ENCODE results near the gene PROSER3. TPM values are rescaled to one million over a fixed set of nuclear protein-coding genes. Genes with fewer than 3 reads are reported as not detected.

PROSER3 gene
- 3.3 TPM for total RNA-seq (2013)
- polyA plus RNA-seq (10 to 100 TPM in 1 of 3 donors, 1 to 10 TPM in 2; 1.8 to 14.7 (median 2.9) TPM), polyA minus RNA-seq (5.0 and 5.3 TPM in 2 replicates), total RNA-seq (2.6 to 10.8 (median 4.0) reads per million in 11 experiments)

GRCh38 chr19:35757749-35758608 lies at the start of gene PROSER3:
Gene PROSER3 (plus strand): TSS chr19:35758176. CDS start chr19:35758216, 40 bp downstream.
- peaks cover 12% of the 10 kb centered on the region for H3K79me2 ChIP-seq (ENCODE audit: insufficient read depth, low read length)
- under 1% methylated on average over 43 of the region's 53 CpGs for WGBS (ENCODE audit: insufficient coverage)

More at GRCh38 chr19:35757749-35758608, at the start of gene PROSER3:
- H3K4me1 Mint-ChIP-seq = peaks cover 32% of the 10 kb centered on the region
- H3K9me3 ChIP-seq (replicated peaks in 1 of 2; ENCODE audit: control insufficient read depth in 1 of 2, insufficient read depth in 1 of 2, low read length in 2 of 2) = no peaks in the 10 kb centered on the region
- peak within 1 kb of the TSS; percentile 93 for H3K4me2 ChIP-seq (replicated peaks; ENCODE audit: extremely low read depth, low read length, poor library complexity, severe bottlenecking)
- peaks cover 0 to 8% (median 3%) of the 10 kb centered on the region in 7 donors for H3K9me3 Mint-ChIP-seq
- peak within 1 kb of the TSS; percentile 91 for H3K9ac ChIP-seq (ENCODE audit: insufficient read depth, low read length, poor library complexity, severe bottlenecking)
- peak within 1 kb of the TSS; percentile 76 to 96 (median 93) for H3K27ac Mint-ChIP-seq
- intact Hi-C loops (cut with micrococcal nuclease) = loop anchor here (1.0 to 10.0 kb wide), 3 partner anchors 10 to 357 kb away; partner anchors contain the start of genes ALKBH6 (in 1 of the 2), LIN37 (in 1 of the 2), OVOL3 (in 1 of the 2) and POLR2I (in 1 of the 2)
- H2AFZ ChIP-seq (ENCODE audit: insufficient read depth, low read depth, low read length, poor library complexity, severe bottlenecking) = peak within 1 kb of the TSS; percentile 98
- peaks cover 9 to 21% of the 10 kb centered on the region in 2 donors for H3K27me3 ChIP-seq (ENCODE audit: control insufficient read depth in 2 of 2, insufficient read depth in 2 of 2, low read length in 2 of 2)
- no peak for TF ChIP-seq CTCF (IDR thresholded peaks at IDR 0.05)
- H3K4me3 Mint-ChIP-seq = peak within 1 kb of the TSS; percentile 93 to 94
- peaks cover 27 to 36% of the 10 kb centered on the region in 2 donors for H3K36me3 ChIP-seq (replicated peaks in 1 of 2; ENCODE audit: control insufficient read depth in 1 of 2, insufficient read depth in 2 of 2, low read length in 2 of 2)
- H3K36me3 Mint-ChIP-seq = peaks cover 33 to 46% of the 10 kb centered on the region in 2 donors
- H3K27ac ChIP-seq (ENCODE audit: low read depth in 1 of 2, low read length in 2 of 2) = peak within 1 kb of the TSS; percentile 74 to 95
- H3K27me3 Mint-ChIP-seq (ENCODE audit: low read depth in 3 of 3) = peaks cover 18 to 30% (median 25%) of the 10 kb centered on the region in 3 donors
- DNase-seq = peak; percentile 98 to 99 (median 99)
- peaks cover 12% of the 10 kb centered on the region for H4K20me1 ChIP-seq (ENCODE audit: insufficient read depth, low read length)
- peak within 1 kb of the TSS; percentile 91 to 100 (median 96) for H3K4me3 ChIP-seq (replicated peaks in 1 of 3; ENCODE audit: low read depth in 2 of 3, low read length in 3 of 3)
- H3K4me1 ChIP-seq (ENCODE audit: control insufficient read depth in 1 of 2, insufficient read depth in 2 of 2, low read length in 2 of 2) = peaks cover 29 to 41% of the 10 kb centered on the region in 2 donors

Data from CD14-positive monocyte (primary cell).